SH-SY5Y (cell line): ENCODE measurements around the gene SLC15A1.

Source experiments
- GATA2 ChIP-seq: IDR thresholded peaks from 2 replicates; pipeline ENCODE4 v1.6.1; 2011; ENCODE audit warnings: mild to moderate bottlenecking, low read depth, low read length
- GATA3 ChIP-seq: IDR thresholded peaks from 2 replicates; pipeline ENCODE4 v1.6.1; 2011; ENCODE audit warnings: low read depth, mild to moderate bottlenecking, low read length, moderate library complexity

DNA sequence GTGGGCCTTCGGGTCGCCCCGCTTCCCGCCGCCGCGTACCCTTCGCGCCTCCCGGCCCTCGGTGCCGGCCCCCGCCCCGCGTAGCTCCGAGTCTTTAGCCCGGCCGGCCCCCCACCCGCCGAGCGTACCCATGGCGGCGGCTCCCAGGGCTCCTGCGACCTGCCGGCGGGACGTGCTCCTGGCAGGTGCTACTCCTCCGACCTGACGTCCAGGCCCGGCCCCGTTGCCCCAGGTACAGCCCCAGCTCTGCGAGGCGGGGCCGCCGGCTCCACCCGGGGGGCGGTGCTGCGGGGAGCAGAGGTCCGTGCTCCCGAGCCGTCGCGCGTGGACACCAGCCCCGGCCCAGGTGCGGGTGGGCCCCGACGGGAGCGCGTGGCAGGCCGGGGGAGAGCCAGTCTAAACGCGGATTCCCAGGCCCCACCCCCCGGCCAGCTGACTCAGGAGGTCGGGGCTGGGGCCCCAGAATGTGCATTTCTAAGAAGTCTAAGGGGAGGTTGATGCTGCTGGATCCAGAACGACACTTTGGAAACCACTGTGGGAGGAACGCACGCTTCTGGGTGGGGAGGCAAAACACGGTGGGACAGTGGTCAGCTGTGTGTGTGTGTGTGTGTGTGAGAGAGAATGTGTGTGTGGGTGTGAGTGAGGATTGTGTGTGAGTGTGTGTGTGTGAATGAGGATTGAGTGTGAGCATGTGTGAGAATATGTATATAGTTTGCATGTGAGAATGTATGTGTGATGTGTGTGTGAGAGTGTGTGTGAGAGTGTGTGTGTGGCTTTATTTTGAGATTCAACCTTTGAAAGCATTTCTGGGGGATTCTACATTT, at the start of gene SLC15A1:
- TF ChIP-seq GATA2 (no peak), GATA3 (no peak)
